ENCODE results near the gene M1AP. TPM values are rescaled to one million over a fixed set of nuclear protein-coding genes. Genes with fewer than 3 reads are reported as not detected.

The M1AP gene
- total and polyA plus RNA-seq, 2 of the 4 experiments (the other 2 are of a cell fraction), result 0.03 TPM; not detected in 1

DNA sequence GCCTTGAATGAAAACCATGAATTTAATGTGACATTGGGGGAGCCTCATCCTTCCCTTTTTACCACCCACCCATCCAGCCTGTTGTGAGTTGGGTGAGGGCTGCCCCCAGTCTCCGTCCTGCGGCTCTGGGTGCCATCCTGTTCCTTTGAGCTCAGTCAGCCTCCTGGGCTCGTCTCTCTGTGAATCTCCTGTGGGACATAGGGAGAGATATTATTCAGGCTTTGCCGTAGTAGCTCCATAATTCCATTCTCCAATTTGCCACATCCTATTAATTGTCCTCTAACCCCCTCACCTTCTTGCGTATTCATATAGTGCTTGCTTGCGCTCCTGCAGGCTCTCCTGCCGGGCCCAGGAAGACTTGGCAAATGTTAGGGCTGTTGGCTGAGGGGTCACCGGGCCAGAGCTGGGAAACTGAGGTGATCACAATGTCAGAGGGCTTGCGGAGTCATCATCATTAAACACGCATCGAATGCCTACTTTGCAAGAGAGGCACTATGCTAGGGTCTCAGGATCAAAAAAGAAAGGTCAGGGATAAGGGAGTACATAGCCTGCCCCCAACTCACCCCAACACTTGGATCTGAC, 121.4 kb downstream of the M1AP start:
- no peak overlapping the region for H2AFZ ChIP-seq (replicated peaks; ENCODE audit: low read length, poor library complexity)
- no peak overlapping the region for H2AK5ac ChIP-seq (ENCODE audit: low read depth, low read length)
- no peak overlapping the region for H2BK20ac ChIP-seq (ENCODE audit: low read depth, low read length)
- intact Hi-C loops (cut with micrococcal nuclease), result no loop called here
- peaks cover 19% of the 10 kb centered on the region for H3K9me1 ChIP-seq (ENCODE audit: insufficient read depth, low read length)
- BruUV-seq (replicated peaks), result no TSS peak
- H3K18ac ChIP-seq (ENCODE audit: low read depth, low read length), result no peak overlapping the region
- peak overlapping the region; percentile 71 for H2AK9ac ChIP-seq (replicated peaks; ENCODE audit: low read depth, low read length, poor library complexity)
- peaks cover 12% of the 10 kb centered on the region for H3K27me3 ChIP-seq (ENCODE audit: control insufficient read depth, insufficient read depth, low read length)
- TF ChIP-seq CHD1 (IDR thresholded peaks at IDR 0.05; ENCODE audit: low read depth, low read length), result no peak
- no peak for TF ChIP-seq MAZ (IDR thresholded peaks at IDR 0.05; ENCODE audit: borderline replicate concordance, low read depth, low read length)
- no peak for TF ChIP-seq POLR2A (IDR thresholded peaks at IDR 0.05; ENCODE audit: low read depth, low read length)
- no peak for TF ChIP-seq CTCF (conservative IDR thresholded peaks at IDR 0.05; ENCODE audit: low read depth, low read length)
- no peak for TF ChIP-seq RAD21 (IDR thresholded peaks at IDR 0.05; ENCODE audit: low read length)
- no peak for TF ChIP-seq MXI1 (IDR thresholded peaks at IDR 0.05; ENCODE audit: borderline replicate concordance, low read depth, low read length)
- no peak for TF ChIP-seq RFX5 (IDR thresholded peaks at IDR 0.05; ENCODE audit: low read depth, low read length)
- no peak for TF ChIP-seq NFE2L2 (IDR thresholded peaks at IDR 0.05; ENCODE audit: low read depth, low read length)
- TF ChIP-seq, protein P1, sequence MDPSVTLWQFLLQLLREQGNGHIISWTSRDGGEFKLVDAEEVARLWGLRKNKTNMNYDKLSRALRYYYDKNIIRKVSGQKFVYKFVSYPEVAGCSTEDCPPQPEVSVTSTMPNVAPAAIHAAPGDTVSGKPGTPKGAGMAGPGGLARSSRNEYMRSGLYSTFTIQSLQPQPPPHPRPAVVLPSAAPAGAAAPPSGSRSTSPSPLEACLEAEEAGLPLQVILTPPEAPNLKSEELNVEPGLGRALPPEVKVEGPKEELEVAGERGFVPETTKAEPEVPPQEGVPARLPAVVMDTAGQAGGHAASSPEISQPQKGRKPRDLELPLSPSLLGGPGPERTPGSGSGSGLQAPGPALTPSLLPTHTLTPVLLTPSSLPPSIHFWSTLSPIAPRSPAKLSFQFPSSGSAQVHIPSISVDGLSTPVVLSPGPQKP (IDR thresholded peaks at IDR 0.05; ENCODE audit: borderline replicate concordance, low read depth, low read length), result no peak
- TF ChIP-seq USF2 (IDR thresholded peaks at IDR 0.05; ENCODE audit: low read depth, low read length), result no peak
- TF ChIP-seq SMC3 (IDR thresholded peaks at IDR 0.05; ENCODE audit: low read depth, low read length), result no peak
- no peak for TF ChIP-seq MAFK (IDR thresholded peaks at IDR 0.05; ENCODE audit: low read depth, low read length)
- no peak for TF ChIP-seq FOS (IDR thresholded peaks at IDR 0.05; ENCODE audit: low read depth, low read length)
- TF ChIP-seq BHLHE40 (IDR thresholded peaks at IDR 0.05; ENCODE audit: low read depth, low read length), result no peak
- no peak for TF ChIP-seq RCOR1 (IDR thresholded peaks at IDR 0.05; ENCODE audit: insufficient replicate concordance, low read length)
- TF ChIP-seq CEBPB (IDR thresholded peaks at IDR 0.05; ENCODE audit: low read depth, low read length), result no peak
- no peak overlapping the region for H3K14ac ChIP-seq (replicated peaks; ENCODE audit: low read depth, low read length)
- dilution Hi-C loops (cut with HindIII; ENCODE audit: low sequenced_read_pairs, unreplicated experiment), result no loop called here
- no peaks in the 10 kb centered on the region for H3K9me3 ChIP-seq (ENCODE audit: control insufficient read depth, insufficient read depth, low read length)
- H2BK5ac ChIP-seq (ENCODE audit: low read depth, low read length, poor library complexity, severe bottlenecking), result no peak overlapping the region
- H4K5ac ChIP-seq (ENCODE audit: low read depth, low read length), result no peak overlapping the region
- no peak overlapping the region for H4K8ac ChIP-seq (ENCODE audit: low read depth in 2 of 2, low read length in 2 of 2)
- ChIA-PET CTCF (no interaction called here), POLR2A (ENCODE audit: unreplicated experiment) (interaction anchor here (0.6 kb wide), 1 partner anchor 523 kb away, joined by 3 read pairs; no protein-coding TSS in a partner anchor)
- H4K20me1 ChIP-seq (ENCODE audit: insufficient read depth, low read length), result peaks cover 13% of the 10 kb centered on the region
- in situ Hi-C loops (cut with MboI; ENCODE audit: low sequenced_read_pairs), result no loop called here
- H3K4ac ChIP-seq (ENCODE audit: low read depth, low read length), result no peak overlapping the region
- H3K36me3 ChIP-seq (ENCODE audit: control insufficient read depth, insufficient read depth, low read length), result peaks cover 27% of the 10 kb centered on the region
- no peak overlapping the region for H3K4me3 ChIP-seq (ENCODE audit: insufficient read depth, low read depth, low read length)
- no peak overlapping the region for H4K91ac ChIP-seq (ENCODE audit: insufficient read depth, low read depth, low read length)
- H2BK120ac ChIP-seq (ENCODE audit: low read depth, low read length), result no peak overlapping the region
- DNase-seq (no peak), ATAC-seq (ENCODE audit: low read depth) (no peak)
- H3K56ac ChIP-seq (ENCODE audit: extremely low read depth, insufficient read depth, low read length), result no peak overlapping the region
- WGBS, 2 experiments (ENCODE audit: extremely low coverage in 2 of 2, insufficient read length in 1 of 2), result 100% methylated on average over 2 of the region's 11 CpGs; no CpG with 5 or more reads in 1 of the 2 experiments
- H3K27ac ChIP-seq (ENCODE audit: insufficient read depth, low read length), result no peak overlapping the region
- H3K4me1 ChIP-seq (ENCODE audit: control insufficient read depth, insufficient read depth, low read length), result peaks cover 12% of the 10 kb centered on the region
- H3K79me1 ChIP-seq (ENCODE audit: low read depth in 1 of 2, low read length in 2 of 2), result peaks cover 30 to 50% of the 10 kb centered on the region in 2 experiments
- no peak overlapping the region for H3K4me2 ChIP-seq (ENCODE audit: low read depth, low read length)
- no peak overlapping the region for H2BK15ac ChIP-seq (ENCODE audit: low read depth, low read length)
- no peak overlapping the region for H3K23ac ChIP-seq (ENCODE audit: low read depth, low read length)
- H3K9ac ChIP-seq (ENCODE audit: low read depth, low read length), result no peak overlapping the region
